Hepatocyte (in vitro differentiated cells): ENCODE measurements around the gene CTCFL. TPM values are rescaled to one million over a fixed set of nuclear protein-coding genes. Genes with fewer than 3 reads are reported as not detected.
A peak's percentile ranks its signal among the peaks of the same experiment; 100 is the strongest.

ENCODE experiments used
- DNase-seq: peaks from one replicate; pipeline ENCODE4 v3.0.0-alpha.2; 2016; ENCODE audit warnings: low spot score
- H2AFZ ChIP-seq: fragments of 200-600 bp; sonication (generic); 2 replicates; pipeline ENCODE4 v1.6.0; 2016; ENCODE audit warnings: antibody characterized with exemption, mild to moderate bottlenecking
- H3K27ac ChIP-seq: fragments of 200-600 bp; sonication (generic); 2 replicates; pipeline ENCODE4 v1.5.1; 2016; ENCODE audit warnings: mild to moderate bottlenecking
- H3K27me3 ChIP-seq: fragments of 200-600 bp; sonication (generic); 2 replicates; pipeline ENCODE4 v1.6.1; 2016
- H3K36me3 ChIP-seq: fragments of 200-600 bp; sonication (generic); replicated peaks from 2 replicates; pipeline ENCODE4 v1.5.1; 2016; ENCODE audit warnings: low read depth; ENCODE audit not compliant: insufficient read depth
- H3K4me1 ChIP-seq: fragments of 200-600 bp; sonication (generic); 2 replicates; pipeline ENCODE4 v1.5.1; 2016; ENCODE audit warnings: mild to moderate bottlenecking, moderate library complexity; ENCODE audit not compliant: insufficient read depth
- H3K4me2 ChIP-seq: fragments of 200-600 bp; sonication (generic); 2 replicates; pipeline ENCODE4 v1.6.0; 2016
- H3K4me3 ChIP-seq: fragments of 200-600 bp; sonication (generic); 2 replicates; pipeline ENCODE4 v1.5.1; 2016; ENCODE audit warnings: mild to moderate bottlenecking
- H3K79me2 ChIP-seq: fragments of 200-600 bp; sonication (generic); 2 replicates; pipeline ENCODE4 v1.6.0; 2017; ENCODE audit warnings: mild to moderate bottlenecking
- H3K9me2 ChIP-seq: fragments of 200-600 bp; sonication (generic); replicated peaks from 2 replicates; pipeline ENCODE4 v1.6.0; 2017; ENCODE audit warnings: mild to moderate bottlenecking; ENCODE audit not compliant: insufficient read depth
- H3K9me3 ChIP-seq: fragments of 200-600 bp; sonication (generic); 2 replicates; pipeline ENCODE4 v1.5.1; 2016; ENCODE audit warnings: low read depth, mild to moderate bottlenecking
- H4K20me1 ChIP-seq: fragments of 200-600 bp; sonication (generic); 2 replicates; pipeline ENCODE4 v1.6.0; 2016; ENCODE audit warnings: mild to moderate bottlenecking; ENCODE audit not compliant: insufficient read depth, poor library complexity, severe bottlenecking
- EZH2 ChIP-seq: fragments of 200-600 bp; sonication (generic); IDR thresholded peaks from 2 replicates; pipeline ENCODE4 v1.6.1; 2016; ENCODE audit warnings: antibody characterized with exemption, mild to moderate bottlenecking, borderline replicate concordance
- EZH2phosphoT487 ChIP-seq: fragments of 200-600 bp; sonication (generic); IDR thresholded peaks from one replicate; pipeline ENCODE4 v1.6.1; 2018; ENCODE audit warnings: antibody characterized with exemption, mild to moderate bottlenecking, low read depth, moderate library complexity; ENCODE audit not compliant: unreplicated experiment, severe bottlenecking
- WGBS: methylation state at CpG from one replicate; pipeline ENCODE4 v1.1.6; 2016; ENCODE audit warnings: low lambda C conversion rate; ENCODE audit errors: missing lambda C conversion rate; 5-methylcytosine and 5-hydroxymethylcytosine counted together
- polyA plus RNA-seq: library from polyadenylated mRNA; unstranded; fragments of >200 nt; fragmentation: Nextera tagmentation; extraction: Ambion mirVana; gene quantifications from 2 replicates; pipeline ENCODE4 v1.2.1, GENCODE V29; 2016
- total RNA-seq: library from RNA; depleted of rRNA; stranded (reverse); fragments of >200 nt; gene quantifications from 2 replicates; pipeline ENCODE4 v1.2.3, GENCODE V29; 2014
- TF ChIP-seq, protein P1 (sequence below): fragments of 200-600 bp; sonication (generic); IDR thresholded peaks from 2 replicates; pipeline ENCODE4 v1.5.1; 2016; ENCODE audit warnings: antibody characterized with exemption, mild to moderate bottlenecking; ENCODE audit not compliant: poor library complexity

Gene CTCFL
- total and polyA plus RNA-seq, 2 experiments from 2014 or later, result not detected

DNA sequence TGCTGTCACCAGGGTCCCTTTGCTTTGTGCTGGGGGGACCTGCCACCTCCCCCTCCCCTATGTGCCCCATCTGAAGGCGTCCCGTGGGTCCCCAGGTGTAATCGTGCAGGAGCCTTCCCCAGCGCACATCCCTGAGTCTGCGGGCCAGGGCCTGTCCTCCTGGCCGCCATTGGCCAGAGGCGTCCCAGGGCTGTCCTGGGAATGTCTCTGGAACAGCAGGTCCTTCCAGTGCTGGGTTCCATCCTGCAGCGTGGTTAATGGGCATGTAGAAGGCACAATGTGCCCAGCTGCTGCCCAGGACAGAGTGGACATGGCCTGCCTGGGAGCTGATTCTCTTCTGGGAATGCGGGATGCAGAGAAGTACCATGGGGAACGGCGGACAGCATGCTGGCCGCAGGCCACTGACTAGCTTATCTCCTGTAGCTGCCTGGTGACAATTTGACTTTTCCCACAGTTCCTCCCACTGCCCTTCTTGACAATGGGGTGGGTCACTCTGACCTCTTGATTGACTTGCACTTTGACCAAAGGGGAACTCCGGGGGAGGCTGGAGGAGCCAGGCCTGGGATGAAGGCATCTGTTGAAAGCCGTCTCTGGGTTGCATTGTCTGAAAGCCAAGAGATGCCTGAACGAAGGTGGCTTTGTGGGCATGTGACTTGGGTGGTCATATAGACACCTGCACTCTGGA is 64.0 kb downstream of the CTCFL start:
- 88% methylated on average over 15 of the region's 15 CpGs for WGBS
- Histone ChIP-seq H3K79me2 (no peaks in the 10 kb centered on the region), H3K9me3 (no peaks in the 10 kb centered on the region), H3K4me2 (no peak overlapping the region), H3K27ac (no peak overlapping the region), H3K4me1 (no peaks in the 10 kb centered on the region), H3K36me3 (no peaks in the 10 kb centered on the region), H4K20me1 (no peaks in the 10 kb centered on the region), H3K27me3 (no peaks in the 10 kb centered on the region), H2AFZ (no peak overlapping the region), H3K4me3 (no peak overlapping the region), H3K9me2 (no peaks in the 10 kb centered on the region)
- TF ChIP-seq EZH2, result no peak
- DNase-seq, result no peak

DNA sequence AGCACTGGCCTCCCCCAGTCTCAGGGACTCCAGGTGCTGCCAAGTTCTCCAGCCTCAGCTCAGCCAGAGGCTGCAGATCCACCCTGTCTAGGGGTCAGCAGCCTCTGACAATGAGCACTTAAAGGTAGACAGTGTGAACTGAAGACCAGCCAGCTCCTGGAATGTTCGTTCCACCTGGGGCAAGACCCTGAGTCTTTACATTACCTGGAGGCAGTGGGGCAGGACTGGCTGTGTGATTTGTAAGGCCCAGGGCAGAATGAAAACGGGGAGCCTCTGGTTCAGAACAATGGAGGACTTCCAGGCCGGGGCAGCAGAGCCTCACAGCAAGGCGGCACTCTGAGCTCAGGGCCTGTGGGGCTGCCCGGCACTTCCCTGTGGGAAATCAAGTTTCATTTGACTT is 65.0 kb downstream of the CTCFL start:
- no peak for DNase-seq
- WGBS, result 79% methylated on average over 5 of the region's 5 CpGs
- Histone ChIP-seq H4K20me1 (no peaks in the 10 kb centered on the region), H3K9me3 (no peaks in the 10 kb centered on the region), H3K4me2 (no peak overlapping the region), H3K27ac (no peak overlapping the region), H3K9me2 (no peaks in the 10 kb centered on the region), H3K79me2 (no peaks in the 10 kb centered on the region), H2AFZ (no peak overlapping the region), H3K36me3 (no peaks in the 10 kb centered on the region), H3K4me1 (no peaks in the 10 kb centered on the region), H3K4me3 (no peak overlapping the region), H3K27me3 (no peaks in the 10 kb centered on the region)
- TF ChIP-seq, protein P1, sequence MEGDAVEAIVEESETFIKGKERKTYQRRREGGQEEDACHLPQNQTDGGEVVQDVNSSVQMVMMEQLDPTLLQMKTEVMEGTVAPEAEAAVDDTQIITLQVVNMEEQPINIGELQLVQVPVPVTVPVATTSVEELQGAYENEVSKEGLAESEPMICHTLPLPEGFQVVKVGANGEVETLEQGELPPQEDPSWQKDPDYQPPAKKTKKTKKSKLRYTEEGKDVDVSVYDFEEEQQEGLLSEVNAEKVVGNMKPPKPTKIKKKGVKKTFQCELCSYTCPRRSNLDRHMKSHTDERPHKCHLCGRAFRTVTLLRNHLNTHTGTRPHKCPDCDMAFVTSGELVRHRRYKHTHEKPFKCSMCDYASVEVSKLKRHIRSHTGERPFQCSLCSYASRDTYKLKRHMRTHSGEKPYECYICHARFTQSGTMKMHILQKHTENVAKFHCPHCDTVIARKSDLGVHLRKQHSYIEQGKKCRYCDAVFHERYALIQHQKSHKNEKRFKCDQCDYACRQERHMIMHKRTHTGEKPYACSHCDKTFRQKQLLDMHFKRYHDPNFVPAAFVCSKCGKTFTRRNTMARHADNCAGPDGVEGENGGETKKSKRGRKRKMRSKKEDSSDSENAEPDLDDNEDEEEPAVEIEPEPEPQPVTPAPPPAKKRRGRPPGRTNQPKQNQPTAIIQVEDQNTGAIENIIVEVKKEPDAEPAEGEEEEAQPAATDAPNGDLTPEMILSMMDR, result no peak
- no peak for TF ChIP-seq EZH2phosphoT487
- TF ChIP-seq EZH2, result no peak

DNA sequence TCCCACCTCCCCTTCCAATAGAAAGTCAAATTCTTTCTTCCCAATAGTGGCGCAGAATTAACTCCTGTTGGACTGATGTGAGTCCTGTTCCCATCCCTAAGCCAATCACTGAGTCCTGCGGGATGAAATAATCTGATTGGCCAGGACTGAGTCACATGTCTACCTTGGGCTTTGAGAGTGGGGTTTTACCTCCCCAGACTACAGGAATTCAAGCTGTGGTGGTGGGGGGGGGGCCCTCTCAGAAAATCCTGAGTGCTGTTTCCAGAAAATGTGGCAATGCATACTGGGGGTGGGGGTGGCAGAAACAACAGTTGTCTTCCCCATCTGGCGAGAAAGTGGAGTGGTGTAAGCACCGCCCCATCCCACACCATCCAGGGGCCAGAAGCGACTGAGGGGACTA is 65.7 kb downstream of the CTCFL start:
- Histone ChIP-seq H3K4me1 (no peaks in the 10 kb centered on the region), H3K4me3 (no peak overlapping the region), H3K27me3 (no peaks in the 10 kb centered on the region), H3K36me3 (no peaks in the 10 kb centered on the region), H3K27ac (no peak overlapping the region), H2AFZ (no peak overlapping the region), H3K79me2 (no peaks in the 10 kb centered on the region), H3K4me2 (no peak overlapping the region), H3K9me3 (no peaks in the 10 kb centered on the region), H3K9me2 (no peaks in the 10 kb centered on the region), H4K20me1 (no peaks in the 10 kb centered on the region)
- 86% methylated on average over 5 of the region's 5 CpGs for whole genome bisulfite sequencing
- TF ChIP-seq EZH2phosphoT487, result no peak
- TF ChIP-seq, protein P1, result no peak
- TF ChIP-seq EZH2, result no peak
- DNase-seq, result no peak

DNA sequence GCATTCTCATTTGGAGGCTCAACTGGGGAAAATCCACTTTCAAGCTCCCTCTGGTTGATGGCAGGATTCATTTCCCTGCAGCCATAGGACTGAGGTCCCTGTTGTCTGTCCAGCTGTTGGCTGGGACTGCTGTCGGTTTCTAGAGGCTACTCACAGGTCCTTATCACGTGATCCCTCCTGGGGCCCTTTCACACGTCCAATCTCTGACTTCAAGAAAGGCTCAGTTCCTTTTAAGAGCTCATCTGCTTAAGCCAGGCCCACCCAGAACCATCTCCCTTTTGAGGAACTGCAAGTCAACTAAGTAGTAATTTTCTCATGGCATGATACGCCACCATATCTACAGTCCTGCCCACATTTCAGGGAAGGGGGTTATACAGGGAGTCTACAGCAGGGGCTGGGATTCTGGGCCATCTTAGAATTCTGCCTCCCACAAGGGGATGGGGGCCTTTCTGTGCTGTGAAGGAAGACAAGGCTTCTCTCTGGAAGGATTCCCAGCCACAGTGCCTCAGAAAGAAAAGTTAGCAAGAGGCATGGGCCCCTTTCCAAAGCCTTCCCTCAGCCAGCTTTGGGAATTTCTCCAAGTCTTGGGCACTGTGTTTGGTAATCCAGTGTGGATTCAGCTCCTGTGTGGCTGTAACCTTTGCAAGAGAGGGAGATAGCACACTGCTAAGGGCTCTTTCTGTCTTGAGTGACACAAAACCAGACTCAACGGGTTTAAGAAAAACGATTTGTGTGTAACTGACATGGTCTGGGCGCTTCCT is 66.4 kb downstream of the CTCFL start:
- no peaks in the 10 kb centered on the region for H3K4me1 ChIP-seq
- no peaks in the 10 kb centered on the region for H3K9me3 ChIP-seq
- 80% methylated on average over 7 of the region's 7 CpGs for WGBS
- no peaks in the 10 kb centered on the region for H3K9me2 ChIP-seq
- H3K4me3 ChIP-seq, result no peak overlapping the region
- no peaks in the 10 kb centered on the region for H3K79me2 ChIP-seq
- no peaks in the 10 kb centered on the region for H3K36me3 ChIP-seq
- H2AFZ ChIP-seq, result no peak overlapping the region
- TF ChIP-seq EZH2phosphoT487 (no peak), EZH2 (no peak)
- TF ChIP-seq, protein P1, result no peak
- H3K4me2 ChIP-seq, result no peak overlapping the region
- no peaks in the 10 kb centered on the region for H4K20me1 ChIP-seq
- peak; percentile 23 for DNase-seq
- no peak overlapping the region for H3K27ac ChIP-seq
- no peaks in the 10 kb centered on the region for H3K27me3 ChIP-seq
